ENCODE results near the gene WIPF2. TPM values are rescaled to one million over a fixed set of nuclear protein-coding genes. Genes with fewer than 3 reads are reported as not detected.
A peak's percentile ranks its signal among the peaks of the same experiment; 100 is the strongest.

WIPF2 gene
- total RNA-seq, 1 experiment from 2014 or later: 23.0 TPM

- Mint-ChIP-seq H3K4me3 (0 out of 2 replicates have a peak overlapping the region, but pooled peaks have one; percentile 1), H3K36me3 (peaks cover 26% of the 10 kb centered on the region), H3K4me1 (peaks cover 28% of the 10 kb centered on the region), H3K27ac (peak overlapping the region; percentile 58), H3K9me3 (no peaks in the 10 kb centered on the region), H3K27me3 (ENCODE audit: low read depth) (no peaks in the 10 kb centered on the region)
- TF ChIP-seq STAT6 (CRISPR knock-in tag; conservative IDR thresholded peaks at IDR 0.05; ENCODE audit: low read depth) (no peak), SP1 (CRISPR knock-in tag; conservative IDR thresholded peaks at IDR 0.05) (no peak), ZSCAN18 (CRISPR knock-in tag; IDR thresholded peaks at IDR 0.05) (no peak), ELF4 (CRISPR knock-in tag; IDR thresholded peaks at IDR 0.05; ENCODE audit: low read depth) (no peak), E2F5 (CRISPR knock-in tag; IDR thresholded peaks at IDR 0.05) (no peak), ZNF416 (CRISPR knock-in tag; IDR thresholded peaks at IDR 0.05) (no peak), ATF3 (CRISPR knock-in tag; conservative IDR thresholded peaks at IDR 0.05) (no peak), MXD4 (CRISPR knock-in tag; IDR thresholded peaks at IDR 0.05; ENCODE audit: borderline replicate concordance) (no peak), CREM (CRISPR knock-in tag; IDR thresholded peaks at IDR 0.05) (no peak), USF1 (CRISPR knock-in tag; IDR thresholded peaks at IDR 0.05) (no peak), HMGXB4 (CRISPR knock-in tag; IDR thresholded peaks at IDR 0.05) (no peak), NFATC4 (CRISPR knock-in tag; IDR thresholded peaks at IDR 0.05) (no peak), MLX (CRISPR knock-in tag; IDR thresholded peaks at IDR 0.05) (no peak), ATF1 (CRISPR knock-in tag; IDR thresholded peaks at IDR 0.05) (no peak)
- DNase-seq (ENCODE audit: low spot score) (no peak), ATAC-seq (peak; percentile 2; the same call in 1 of the 2 replicates)
- CTCF ChIA-PET: interaction anchor here (0.8 to 10.9 kb wide), 18 partner anchors 10 to 288 kb away, joined by 3 to 259 read pairs (median 6); partner anchors contain the start of gene WIPF2
- POLR2A ChIA-PET: interaction anchor here (0.6 to 3.3 kb wide), 5 partner anchors 9 to 48 kb away, joined by 3 to 17 read pairs (median 10); no protein-coding TSS in a partner anchor
These were observed 87.3 kb downstream of the WIPF2 start for GRCh38 chr17:40306395-40306794.

- Mint-ChIP-seq H3K36me3 (peaks cover 18% of the 10 kb centered on the region), H3K9me3 (no peaks in the 10 kb centered on the region), H3K27me3 (ENCODE audit: low read depth) (no peaks in the 10 kb centered on the region), H3K4me1 (peaks cover 34% of the 10 kb centered on the region), H3K27ac (no peak overlapping the region), H3K4me3 (no peak overlapping the region)
- POLR2A ChIA-PET: interaction anchor here (0.5 to 3.3 kb wide), 8 partner anchors 8 to 132 kb away, joined by 3 to 17 read pairs (median 4); no protein-coding TSS in a partner anchor
- no peak for TF ChIP-seq ZNF219 (CRISPR knock-in tag; IDR thresholded peaks at IDR 0.05; ENCODE audit: borderline replicate concordance)
- CTCF ChIA-PET: interaction anchor here (0.6 to 10.9 kb wide), 23 partner anchors 10 to 289 kb away, joined by 3 to 259 read pairs (median 4); partner anchors contain the start of gene WIPF2
- ATAC-seq: peak; percentile 29
- no peak for DNase-seq (ENCODE audit: low spot score)
These were observed 88.1 kb downstream of the WIPF2 start for GRCh38 chr17:40307001-40307730.

Measured in WTC11 (cell line).